Large intestine (tissue), 3 donors: ENCODE data around the gene EPYC. TPM values are rescaled to one million over a fixed set of nuclear protein-coding genes. Genes with fewer than 3 reads are reported as not detected.

Experiments used
- DNase-seq, 2 donors: peaks; one replicate each; pipeline versions ENCODE4 v3.0.0 to v3.0.0-alpha.2; 2013
- H3K27ac ChIP-seq: one replicate; pipeline ENCODE4 v1.5.1; 2013; ENCODE audit warnings: low read length
- H3K27me3 ChIP-seq: 2 replicates; pipeline ENCODE4 v1.6.1; 2013; ENCODE audit warnings: low read length; ENCODE audit not compliant: control insufficient read depth, insufficient read depth
- H3K36me3 ChIP-seq: 2 replicates; pipeline ENCODE4 v1.6.1; 2013; ENCODE audit warnings: low read length; ENCODE audit not compliant: control insufficient read depth, insufficient read depth
- H3K4me1 ChIP-seq: one replicate; pipeline ENCODE4 v1.6.1; 2013; ENCODE audit warnings: low read length; ENCODE audit not compliant: control insufficient read depth, insufficient read depth
- H3K4me3 ChIP-seq: one replicate; pipeline ENCODE4 v1.5.1; 2013; ENCODE audit warnings: low read length
- H3K9me3 ChIP-seq: one replicate; pipeline ENCODE4 v1.6.1; 2013; ENCODE audit warnings: mild to moderate bottlenecking, low read depth, low read length, moderate library complexity; ENCODE audit not compliant: control insufficient read depth
- WGBS: methylation state at CpG from one replicate; pipeline ENCODE4 v1.1.5; 2013; ENCODE audit warnings: low lambda C conversion rate; ENCODE audit not compliant: insufficient coverage; 5-methylcytosine and 5-hydroxymethylcytosine counted together
- polyA plus RNA-seq: library from polyadenylated mRNA; unstranded; fragments of 120-200 nt; gene quantifications from one replicate; pipeline ENCODE4 v1.2.1, GENCODE V29; 2013

EPYC gene
- polyA plus RNA-seq, 1 donor = 0.13 TPM

DNA sequence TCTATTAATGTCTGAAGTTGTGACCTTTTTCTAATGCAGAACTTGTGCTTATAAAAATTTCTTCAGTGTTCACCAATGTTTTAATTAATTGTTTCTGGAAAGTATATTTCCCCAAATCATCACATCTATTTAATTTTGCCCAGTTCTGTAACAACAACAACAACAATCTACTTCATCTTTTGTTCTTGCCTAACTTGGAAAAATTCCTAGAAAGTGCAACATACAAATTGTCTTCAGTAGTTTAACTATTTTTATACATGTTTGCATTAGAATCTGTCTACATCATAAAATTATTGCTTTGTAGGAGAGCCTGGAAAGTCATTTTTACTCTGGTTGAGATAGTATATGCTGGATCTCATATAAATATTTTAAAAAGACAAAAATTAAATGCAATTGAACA lies 88.3 kb downstream of the EPYC start:
- Histone ChIP-seq H3K4me3 (no peak overlapping the region), H3K36me3 (no peaks in the 10 kb centered on the region)

DNA sequence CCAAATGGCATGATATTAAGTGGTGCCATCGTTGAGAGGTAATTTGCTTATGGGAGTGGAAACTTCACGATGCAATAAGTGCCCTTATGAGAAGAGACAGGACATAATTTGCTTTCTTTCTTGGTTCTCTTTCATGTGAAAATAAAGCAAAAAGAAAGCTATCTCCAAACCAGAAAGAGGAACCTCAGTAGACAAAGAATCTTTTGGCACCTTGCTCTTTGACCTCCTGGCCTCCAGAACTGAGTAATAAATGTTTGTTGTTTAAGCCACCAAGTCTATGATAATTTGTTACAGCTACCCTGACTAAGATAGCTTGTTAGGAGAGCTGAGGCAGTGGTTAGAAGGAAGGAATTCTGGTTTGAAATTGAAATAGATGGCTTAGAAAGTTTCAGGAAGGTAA lies 89.4 kb downstream of the EPYC start:
- Histone ChIP-seq H3K9me3 (no peaks in the 10 kb centered on the region), H3K36me3 (no peaks in the 10 kb centered on the region), H3K27ac (no peak overlapping the region), H3K4me1 (no peaks in the 10 kb centered on the region), H3K4me3 (no peak overlapping the region), H3K27me3 (no peaks in the 10 kb centered on the region)
- no peak for DNase-seq
- no CpG with 5 or more reads among the region's 2 CpGs for WGBS

More for the DNA sequence above, 88.3 kb downstream of the EPYC start:
- DNase-seq = no peak
- Histone ChIP-seq H3K4me1 (no peaks in the 10 kb centered on the region), H3K27me3 (no peaks in the 10 kb centered on the region), H3K27ac (no peak overlapping the region), H3K9me3 (no peaks in the 10 kb centered on the region)

Other genes starting within 250 kb of the EPYC start
- gene CCER1, start 49.8 kb downstream of the EPYC start, polyA plus RNA-seq = not detected
- 0.22 TPM for gene KERA, start 53.1 kb upstream of the EPYC start, polyA plus RNA-seq
- gene LUM, start 106.5 kb upstream of the EPYC start, polyA plus RNA-seq = 366 TPM
- gene DCN, start 177.8 kb upstream of the EPYC start, polyA plus RNA-seq = 568 TPM